HG03066 (cell line): Measurements from ENCODE around the gene SLC24A4.

ENCODE experiments used
- ATAC-seq: cut with Tn5 transposase; IDR thresholded peaks from one replicate; pipeline ENCODE4 v1.9.1; 2021; ENCODE audit warnings: low read depth; ENCODE audit not compliant: unreplicated experiment

The SLC24A4 gene

DNA sequence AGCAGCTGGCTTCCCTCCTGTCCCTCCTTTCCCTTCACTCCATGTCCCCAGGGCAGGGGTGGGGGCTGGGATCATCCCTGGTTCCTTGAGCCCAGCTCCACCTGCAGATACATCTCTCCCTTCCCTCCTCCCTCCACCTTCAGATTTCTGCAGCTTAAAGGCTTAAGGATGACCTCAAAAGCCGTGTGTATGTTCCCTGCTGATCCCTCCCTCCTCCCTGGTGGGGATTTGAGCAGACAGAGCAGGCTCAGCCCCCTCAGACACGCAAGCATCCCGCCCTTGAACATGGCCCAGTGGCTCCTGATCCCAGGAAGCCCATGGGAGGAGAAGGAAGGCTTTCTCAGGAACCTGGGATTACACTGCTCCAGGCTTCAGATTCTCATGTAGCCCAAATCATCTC lies 107.7 kb downstream of the SLC24A4 start:
- no peak for ATAC-seq

GRCh38 chr14:92431199-92431725 lies 108.3 kb downstream of the SLC24A4 start:
- no peak for ATAC-seq

DNA sequence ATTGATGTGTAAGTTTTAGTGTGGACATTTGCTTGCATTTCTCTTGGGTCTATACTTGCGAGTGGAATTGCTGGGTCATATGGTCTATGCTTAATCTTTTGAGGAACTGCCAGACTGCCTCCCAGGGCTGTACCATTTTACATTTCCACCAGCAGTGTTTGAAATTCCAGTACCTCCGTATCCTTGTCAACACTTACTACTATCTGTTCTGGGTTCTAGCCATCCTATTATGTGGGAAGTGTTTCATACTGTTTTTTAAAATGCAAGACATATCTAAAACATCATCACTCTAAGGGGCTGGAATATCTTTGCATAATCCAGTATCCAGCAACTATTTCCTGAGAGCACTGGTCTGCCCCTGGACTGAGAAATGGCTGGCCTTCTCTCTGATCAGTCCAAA lies 110.4 kb downstream of the SLC24A4 start:
- no peak for ATAC-seq

DNA sequence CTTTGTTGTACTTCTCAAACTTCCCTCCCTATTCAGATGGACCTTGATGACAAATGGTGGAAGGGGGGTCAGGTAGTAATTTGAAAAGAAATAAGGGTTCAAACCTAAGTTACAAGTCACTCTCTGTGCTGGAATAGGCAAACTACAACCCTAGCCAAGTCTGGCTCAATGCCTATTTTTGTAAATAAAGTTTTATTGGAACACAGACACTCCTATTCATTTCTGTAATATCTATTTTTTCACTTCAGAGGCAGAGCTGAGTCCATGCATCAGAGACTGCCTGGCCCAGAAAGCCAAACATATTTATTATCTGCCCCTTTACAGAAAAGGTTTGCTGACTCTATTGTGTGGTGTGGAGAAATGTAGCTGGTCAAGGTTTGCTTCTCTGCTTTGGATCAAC lies 112.2 kb downstream of the SLC24A4 start:
- no peak for ATAC-seq

DNA sequence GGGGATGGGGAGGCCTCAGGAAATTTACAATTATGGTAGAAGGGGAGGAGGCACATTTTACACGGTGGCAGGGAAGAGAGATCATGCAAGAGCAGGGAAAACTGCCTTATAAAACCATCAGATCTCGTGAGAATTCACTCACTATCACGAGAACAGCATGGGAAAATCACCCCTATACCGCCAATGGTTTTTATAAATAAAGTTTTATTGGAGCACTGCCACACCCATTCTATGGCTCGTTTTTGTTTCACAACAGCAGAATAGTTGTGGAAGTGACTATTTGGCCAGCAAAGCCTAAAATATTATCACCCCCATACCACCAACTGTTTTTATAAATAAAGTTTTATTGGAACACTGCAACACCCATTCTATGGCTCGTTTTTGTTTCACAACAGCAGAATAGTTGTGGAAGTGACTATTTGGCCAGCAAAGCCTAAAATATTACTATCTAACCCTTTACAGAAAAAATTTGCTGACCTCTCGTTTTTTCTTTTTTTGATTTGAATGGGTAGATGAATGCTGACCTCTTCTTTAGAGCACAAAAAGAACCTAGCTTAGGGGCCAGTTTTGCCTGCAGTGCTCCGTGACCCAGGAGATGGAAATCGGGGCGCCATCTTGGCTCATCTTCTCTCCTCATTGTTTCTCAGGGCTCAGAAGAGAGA lies 113.3 kb downstream of the SLC24A4 start:
- no peak for ATAC-seq

DNA sequence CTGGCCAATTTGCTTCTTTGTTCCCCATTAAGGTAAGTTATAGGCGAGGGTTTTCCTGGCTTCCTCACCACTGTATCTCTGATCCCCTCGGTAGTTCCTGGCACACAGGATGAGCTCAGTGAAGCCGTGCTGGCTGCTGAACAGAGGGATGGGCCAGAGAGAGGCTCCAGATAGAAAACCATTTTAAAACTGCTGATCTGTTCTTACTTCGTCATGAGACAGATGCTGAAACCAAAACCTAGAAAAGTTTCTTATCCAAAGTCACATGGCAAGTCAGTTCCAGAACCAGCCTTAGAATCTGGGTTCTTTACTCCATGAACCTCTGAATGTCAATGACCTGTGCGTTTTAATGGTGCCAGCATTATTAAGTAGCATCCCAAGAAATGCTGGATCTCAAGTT lies 114.3 kb downstream of the SLC24A4 start:
- ATAC-seq = no peak

DNA sequence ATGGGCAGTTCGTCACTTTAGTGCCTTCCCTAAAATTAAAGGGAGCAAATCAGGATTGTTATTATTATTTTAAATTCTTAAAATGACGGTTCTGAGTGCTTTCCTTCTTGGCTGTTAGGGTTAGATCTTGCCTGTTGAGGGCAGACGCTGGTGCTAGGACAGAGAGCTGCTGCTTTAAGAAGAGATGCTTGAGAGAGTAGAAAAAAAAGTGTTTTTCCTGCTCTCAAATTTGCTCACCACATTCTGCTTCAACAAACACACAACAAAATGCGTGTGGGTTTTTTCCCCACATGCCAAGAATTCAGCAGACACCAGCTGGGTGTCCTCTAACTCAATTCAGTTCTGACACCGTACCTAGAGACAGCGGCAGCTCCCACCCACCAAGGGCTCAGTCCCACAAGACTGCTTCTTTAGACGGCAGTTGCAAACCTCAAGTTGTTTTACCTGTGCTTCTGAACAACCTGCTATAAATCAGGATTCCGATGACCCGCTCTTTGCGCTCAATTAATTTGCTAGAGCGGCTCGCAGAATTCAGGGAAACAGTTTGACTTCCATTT lies 114.8 kb downstream of the SLC24A4 start:
- ATAC-seq = no peak

- ATAC-seq = no peak
Observed at GRCh38 chr14:92439537-92440344, 116.8 kb downstream of the SLC24A4 start.

- ATAC-seq = no peak
Observed at GRCh38 chr14:92440345-92441003, 117.5 kb downstream of the SLC24A4 start.

DNA sequence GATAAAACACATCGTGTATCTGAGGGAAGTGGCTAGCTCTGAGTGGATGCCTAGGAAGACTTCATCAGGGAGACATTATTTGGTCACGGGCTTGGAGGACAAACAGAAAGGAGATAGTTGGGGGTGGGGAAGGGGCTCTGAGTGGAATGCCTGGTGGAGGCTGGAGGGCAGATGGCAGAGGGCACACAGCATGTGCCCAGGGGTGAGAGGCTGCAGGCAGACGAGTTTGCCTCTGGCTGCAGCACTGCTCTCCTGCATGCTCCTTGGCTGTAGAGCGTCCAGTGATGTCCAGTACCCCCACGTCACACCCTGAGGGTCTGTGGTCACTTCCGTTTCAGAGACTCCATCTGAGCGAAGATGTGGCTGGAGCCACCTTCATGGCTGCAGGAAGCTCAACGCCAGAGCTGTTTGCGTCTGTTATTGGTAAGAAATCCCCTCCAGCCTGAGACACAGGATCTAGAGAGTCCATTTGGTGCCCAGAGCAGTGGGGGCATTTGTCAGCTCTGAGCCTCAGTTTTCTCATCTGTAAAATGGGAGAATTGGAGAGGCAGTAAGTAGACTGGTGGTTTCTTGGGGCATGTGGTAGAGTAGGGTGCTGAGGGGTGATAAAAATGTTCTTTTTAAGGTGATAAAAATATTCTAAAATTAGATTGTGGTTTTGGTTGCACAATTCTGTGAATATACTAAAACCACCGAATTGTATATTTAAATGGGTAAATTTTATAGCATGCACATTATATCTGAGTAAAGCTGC lies 119.0 kb downstream of the SLC24A4 start:
- no peak for ATAC-seq

- no peak for ATAC-seq
Observed at GRCh38 chr14:92443167-92443566, 120.2 kb downstream of the SLC24A4 start.

GRCh38 chr14:92443741-92444140 lies 120.8 kb downstream of the SLC24A4 start:
- ATAC-seq = no peak

GRCh38 chr14:92446771-92447170 lies 123.8 kb downstream of the SLC24A4 start:
- ATAC-seq = no peak

DNA sequence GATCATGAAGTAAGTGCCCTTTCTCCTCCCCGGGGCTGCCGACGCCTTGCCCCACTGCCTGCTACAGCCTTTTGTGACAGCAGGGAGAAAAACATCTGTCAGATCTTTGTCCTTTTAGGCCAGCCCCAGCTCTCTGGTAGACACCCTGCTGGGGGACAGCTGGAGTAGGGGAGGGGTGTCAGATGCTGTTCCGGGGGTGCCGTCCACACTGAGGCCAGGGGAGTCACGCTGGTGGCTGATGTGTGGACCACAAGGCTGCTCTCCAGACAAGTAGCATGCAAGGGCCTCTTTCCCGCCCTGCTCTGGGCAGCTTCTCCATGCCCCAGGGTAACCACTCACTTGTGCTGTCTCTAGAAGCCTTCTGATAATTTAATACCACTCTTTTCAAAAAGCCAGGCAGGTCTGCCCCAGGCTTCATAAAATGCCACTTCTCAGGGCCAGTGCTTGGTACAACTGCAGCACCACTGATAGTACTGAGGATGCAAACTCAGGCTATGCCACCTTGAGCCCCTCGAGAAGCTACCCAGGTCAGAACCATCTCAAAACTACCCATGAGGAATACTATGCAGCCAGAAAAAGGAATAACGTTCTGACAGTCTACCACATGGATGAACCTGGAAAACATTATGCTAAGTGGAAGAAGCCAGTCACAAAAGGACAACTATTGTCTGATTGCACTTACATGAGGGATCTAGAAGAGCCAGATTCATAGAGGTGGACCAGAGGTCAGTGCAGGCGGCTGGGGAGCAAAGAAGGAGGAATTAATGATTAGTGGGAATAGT lies 124.6 kb downstream of the SLC24A4 start:
- no peak for ATAC-seq

- ATAC-seq = no peak
Observed at GRCh38 chr14:92448786-92449185, 125.8 kb downstream of the SLC24A4 start.

GRCh38 chr14:92449404-92450181 lies 126.6 kb downstream of the SLC24A4 start:
- ATAC-seq = no peak

GRCh38 chr14:92450351-92451070 lies 127.5 kb downstream of the SLC24A4 start:
- no peak for ATAC-seq

- ATAC-seq = no peak
Observed at GRCh38 chr14:92451245-92451644, 128.3 kb downstream of the SLC24A4 start.
